Astrocyte (in vitro differentiated cells and primary cell): ENCODE measurements around the gene ST3GAL2. TPM values are rescaled to one million over a fixed set of nuclear protein-coding genes. Genes with fewer than 3 reads are reported as not detected.
A peak's percentile ranks its signal among the peaks of the same experiment; 100 is the strongest.
"Not testable (repeated sequence)": the region's sequence is repeated elsewhere in the genome, so short reads cannot be mapped to it uniquely, and the experiment has no call there.

ENCODE experiments used
- DNase-seq: peaks from one replicate; pipeline ENCODE4 v3.0.0-alpha.2; 2010; ENCODE audit warnings: low read depth
- FAIRE-seq: peaks from 2 replicates; lab custom pipeline; 2011; peaks lifted over from hg19 to GRCh38; lab: Jason Lieb, UNC
- H2AFZ ChIP-seq: 2 replicates; pipeline ENCODE4 v1.6.0; 2012; ENCODE audit warnings: low read depth, low read length, inconsistent platforms
- H3K27ac ChIP-seq: 2 replicates; pipeline ENCODE4 v1.5.1; 2011; ENCODE audit warnings: low read depth, low read length, inconsistent platforms
- H3K27me3 ChIP-seq: 2 replicates; pipeline ENCODE4 v1.6.0; 2011; ENCODE audit warnings: low read length, inconsistent platforms; ENCODE audit not compliant: insufficient read depth
- H3K36me3 ChIP-seq: 2 replicates; pipeline ENCODE4 v1.5.1; 2011; ENCODE audit warnings: low read length, inconsistent platforms; ENCODE audit not compliant: insufficient read depth
- H3K4me1 ChIP-seq: 2 replicates; pipeline ENCODE4 v1.5.1; 2011; ENCODE audit warnings: low read length, inconsistent platforms; ENCODE audit not compliant: insufficient read depth
- H3K4me2 ChIP-seq: 2 replicates; pipeline ENCODE4 v1.6.0; 2012; ENCODE audit warnings: low read length, inconsistent platforms
- H3K4me3 ChIP-seq: 2 replicates; pipeline ENCODE4 v1.5.1; 2011; ENCODE audit warnings: low read depth, mild to moderate bottlenecking, low read length, inconsistent platforms; ENCODE audit not compliant: insufficient read depth
- H3K79me2 ChIP-seq: 2 replicates; pipeline ENCODE4 v1.6.0; 2012; ENCODE audit warnings: mild to moderate bottlenecking, low read length, inconsistent platforms; ENCODE audit not compliant: insufficient read depth
- H3K9ac ChIP-seq: 2 replicates; pipeline ENCODE4 v1.6.0; 2012; ENCODE audit warnings: mild to moderate bottlenecking, low read length, inconsistent platforms
- H3K9me3 ChIP-seq: 2 replicates; pipeline ENCODE4 v1.5.1; 2012; ENCODE audit warnings: low read depth, mild to moderate bottlenecking, low read length, inconsistent platforms; ENCODE audit not compliant: insufficient read depth
- H4K20me1 ChIP-seq: 2 replicates; pipeline ENCODE4 v1.6.0; 2012; ENCODE audit warnings: low read length, inconsistent platforms; ENCODE audit not compliant: insufficient read depth
- H3K27ac Mint-ChIP-seq: one replicate; pipeline ENCODE4 v1.8.0; 2021; ENCODE audit warnings: mild to moderate bottlenecking, mixed read lengths; ENCODE audit not compliant: unreplicated experiment
- H3K27me3 Mint-ChIP-seq: one replicate; pipeline ENCODE4 v1.8.0; 2021; ENCODE audit warnings: low read depth, mixed read lengths; ENCODE audit not compliant: unreplicated experiment
- H3K36me3 Mint-ChIP-seq: one replicate; pipeline ENCODE4 v1.8.0; 2021; ENCODE audit warnings: low read depth, mixed read lengths; ENCODE audit not compliant: unreplicated experiment
- H3K4me1 Mint-ChIP-seq: one replicate; pipeline ENCODE4 v1.8.0; 2021; ENCODE audit warnings: low read depth, mixed read lengths; ENCODE audit not compliant: unreplicated experiment
- H3K4me3 Mint-ChIP-seq: one replicate; pipeline ENCODE4 v1.8.0; 2021; ENCODE audit warnings: mild to moderate bottlenecking, moderate library complexity, mixed read lengths; ENCODE audit not compliant: unreplicated experiment
- H3K9me3 Mint-ChIP-seq: one replicate; pipeline ENCODE4 v1.8.0; 2021; ENCODE audit warnings: mild to moderate bottlenecking, mixed read lengths; ENCODE audit not compliant: unreplicated experiment
- CTCF ChIP-seq: IDR thresholded peaks from 2 replicates; pipeline ENCODE4 v1.5.1; 2011; ENCODE audit warnings: low read depth, mild to moderate bottlenecking, inconsistent platforms, low read length, moderate library complexity; ENCODE audit not compliant: insufficient read depth
- EZH2 ChIP-seq: IDR thresholded peaks from 2 replicates; pipeline ENCODE4 v1.6.1; 2012; ENCODE audit warnings: mild to moderate bottlenecking, low read length, inconsistent platforms; ENCODE audit not compliant: insufficient read depth
- total RNA-seq: library from RNA; stranded (reverse); gene quantifications from 2 replicates; pipeline ENCODE4 v1.2.1, GENCODE V29; 2021

The ST3GAL2 gene
- total RNA-seq, 1 donor from 2014 or later = 108 TPM

- H3K4me2 ChIP-seq, H3K4me3 Mint-ChIP-seq, H3K27ac Mint-ChIP-seq, H3K79me2 ChIP-seq, H3K9me3 Mint-ChIP-seq, H4K20me1 ChIP-seq, H3K4me1 Mint-ChIP-seq, H3K27me3 ChIP-seq, H3K4me3 ChIP-seq, DNase-seq, H3K27me3 Mint-ChIP-seq, H3K4me1 ChIP-seq, H2AFZ ChIP-seq, H3K9me3 ChIP-seq, H3K9ac ChIP-seq, H3K27ac ChIP-seq: not testable (repeated sequence)
- H3K36me3 Mint-ChIP-seq = peaks cover 22% of the 10 kb centered on the region
- H3K36me3 ChIP-seq = peaks cover 25% of the 10 kb centered on the region
- peak; percentile 46 for TF ChIP-seq CTCF
- peak; percentile 13 for FAIRE-seq
Observed at GRCh38 chr16:70370145-70370544, 68.8 kb downstream of the ST3GAL2 start.

- no peak overlapping the region for H3K27ac ChIP-seq
- Mint-ChIP-seq H3K27ac (no peak overlapping the region), H3K9me3 (no peaks in the 10 kb centered on the region), H3K27me3 (no peaks in the 10 kb centered on the region), H3K4me3 (no peak overlapping the region), H3K36me3 (peaks cover 11% of the 10 kb centered on the region), H3K4me1 (no peaks in the 10 kb centered on the region)
- H3K4me2 ChIP-seq = no peak overlapping the region
- H3K27me3 ChIP-seq = no peaks in the 10 kb centered on the region
- FAIRE-seq = no peak
- H3K9me3 ChIP-seq = no peaks in the 10 kb centered on the region
- H3K4me3 ChIP-seq = no peak overlapping the region
- peaks cover 48% of the 10 kb centered on the region for H3K36me3 ChIP-seq
- TF ChIP-seq CTCF = no peak
- no peak for TF ChIP-seq EZH2
- H3K9ac ChIP-seq = no peak overlapping the region
- no peak for DNase-seq
- H3K79me2 ChIP-seq = no peaks in the 10 kb centered on the region
- H3K4me1 ChIP-seq = no peaks in the 10 kb centered on the region
- H4K20me1 ChIP-seq = no peaks in the 10 kb centered on the region
- no peak overlapping the region for H2AFZ ChIP-seq
Observed at GRCh38 chr16:70364399-70364798, 74.5 kb downstream of the ST3GAL2 start.

GRCh38 chr16:70359552-70359951, 79.3 kb downstream of the ST3GAL2 start:
- no peaks in the 10 kb centered on the region for H3K9me3 ChIP-seq
- H3K79me2 ChIP-seq = no peaks in the 10 kb centered on the region
- no peaks in the 10 kb centered on the region for H3K4me1 Mint-ChIP-seq
- peaks cover 11% of the 10 kb centered on the region for H3K36me3 Mint-ChIP-seq
- no peak for FAIRE-seq
- H2AFZ ChIP-seq = no peak overlapping the region
- TF ChIP-seq CTCF (no peak), EZH2 (no peak)
- H3K4me3 ChIP-seq = no peak overlapping the region
- no peaks in the 10 kb centered on the region for H3K9me3 Mint-ChIP-seq
- H3K36me3 ChIP-seq = peaks cover 53% of the 10 kb centered on the region
- no peaks in the 10 kb centered on the region for H3K27me3 Mint-ChIP-seq
- no peaks in the 10 kb centered on the region for H3K4me1 ChIP-seq
- H3K27ac ChIP-seq = no peak overlapping the region
- H3K4me2 ChIP-seq = no peak overlapping the region
- peaks cover 6% of the 10 kb centered on the region for H4K20me1 ChIP-seq
- DNase-seq = no peak
- H3K27me3 ChIP-seq = no peaks in the 10 kb centered on the region
- no peak overlapping the region for H3K4me3 Mint-ChIP-seq
- H3K9ac ChIP-seq = no peak overlapping the region
- no peak overlapping the region for H3K27ac Mint-ChIP-seq
